H1 (cell line): Measurements from ENCODE around the gene C2orf92. TPM values are rescaled to one million over a fixed set of nuclear protein-coding genes. Genes with fewer than 3 reads are reported as not detected.

Experiments used
- CTCF ChIA-PET: fragments of 300-600 bp; sonication (Branson Sonifier 250); formaldehyde crosslinking; loops from one replicate; lab custom pipeline; 2021; ENCODE audit not compliant: partially characterized antibody; lab: Charles Lee
- POLR2A ChIA-PET: fragments of 300-600 bp; sonication (Branson Sonifier 250); formaldehyde crosslinking; loops from one replicate; lab custom pipeline; 2021; ENCODE audit warnings: inconsistent platforms; ENCODE audit not compliant: partially characterized antibody; lab: Charles Lee
- DNase-seq, 2 experiments: peaks; one replicate each; pipeline versions ENCODE4 v3.0.0 to v3.0.0-alpha.2; 2010 to 2022; ENCODE audit warnings: low spot score in 2 of 2, low read depth in 1 of 2, mixed read lengths in 1 of 2
- FAIRE-seq: peaks from 2 replicates; lab custom pipeline; 2011; peaks lifted over from hg19 to GRCh38; lab: Jason Lieb, UNC
- H2AFZ ChIP-seq: 2 replicates; pipeline ENCODE4 v1.8.1; 2012; ENCODE audit warnings: low read length, inconsistent platforms
- H2AK5ac ChIP-seq: 2 replicates; pipeline ENCODE4 v1.6.1; 2013; ENCODE audit warnings: low read depth, low read length
- H2BK120ac ChIP-seq: replicated peaks from 2 replicates; pipeline ENCODE3; 2013; ENCODE audit warnings: low read depth, low read length, inconsistent platforms
- H2BK12ac ChIP-seq: 2 replicates; pipeline ENCODE4 v1.6.1; 2013; ENCODE audit warnings: low read depth, low read length
- H2BK15ac ChIP-seq: 2 replicates; pipeline ENCODE4 v1.6.1; 2013; ENCODE audit warnings: low read length
- H2BK20ac ChIP-seq: 2 replicates; pipeline ENCODE4 v1.6.1; 2013; ENCODE audit warnings: low read length
- H2BK5ac ChIP-seq: 2 replicates; pipeline ENCODE4 v1.6.1; 2013; ENCODE audit warnings: low read depth, low read length
- H3K14ac ChIP-seq: 2 replicates; pipeline ENCODE4 v1.6.1; 2013; ENCODE audit warnings: inconsistent platforms; ENCODE audit not compliant: insufficient read length
- H3K18ac ChIP-seq: 2 replicates; pipeline ENCODE4 v1.6.1; 2013; ENCODE audit warnings: low read length; ENCODE audit errors: extremely low read depth
- H3K23ac ChIP-seq: 2 replicates; pipeline ENCODE4 v1.6.1; 2013; ENCODE audit warnings: inconsistent platforms; ENCODE audit not compliant: insufficient read length
- H3K23me2 ChIP-seq: 2 replicates; pipeline ENCODE4 v1.6.1; 2013; ENCODE audit warnings: low read depth, low read length
- H3K27ac ChIP-seq: 2 replicates; pipeline ENCODE4 v1.6.1; 2011; ENCODE audit warnings: low read depth, low read length, inconsistent platforms
- H3K27me3 ChIP-seq, 4 experiments: replicated peaks in 1 of 4; 1 replicate in 1 of 4; 2 replicates in 3 of 4; pipeline versions ENCODE4 v1.6.1 to v1.8.1; 2011 to 2013; ENCODE audit warnings: low read length in 3 of 4, mild to moderate bottlenecking in 3 of 4, inconsistent platforms in 2 of 4, mixed read lengths in 2 of 4, moderate library complexity in 1 of 4; ENCODE audit not compliant: control insufficient read depth in 3 of 4, insufficient read depth in 3 of 4; ENCODE audit errors: extremely low read depth in 1 of 4
- H3K36me3 ChIP-seq, 4 experiments: 2 replicates each; pipeline versions ENCODE4 v1.6.1 to v1.8.1; 2011 to 2013; ENCODE audit warnings: mild to moderate bottlenecking in 4 of 4, low read length in 3 of 4, moderate library complexity in 2 of 4, control low read depth in 1 of 4, inconsistent platforms in 1 of 4; ENCODE audit not compliant: insufficient read depth in 4 of 4, control insufficient read depth in 2 of 4
- H3K4ac ChIP-seq: replicated peaks from 2 replicates; pipeline ENCODE3; 2013; ENCODE audit warnings: low read length, low read depth, mixed read lengths, inconsistent platforms; ENCODE audit not compliant: insufficient read length
- H3K4me1 ChIP-seq, 4 experiments: replicated peaks in 1 of 4; 1 replicate in 1 of 4; 2 replicates in 3 of 4; pipeline versions ENCODE4 v1.6.1 to v1.8.1; 2011 to 2013; ENCODE audit warnings: low read length in 3 of 4, inconsistent platforms in 2 of 4, mixed read lengths in 1 of 4; ENCODE audit not compliant: insufficient read depth in 4 of 4, control insufficient read depth in 3 of 4
- H3K4me2 ChIP-seq, 2 experiments: 2 replicates each; pipeline versions ENCODE4 v1.6.1 to v1.8.1; 2011 to 2013; ENCODE audit warnings: low read depth in 2 of 2, low read length in 2 of 2, control low read depth in 1 of 2, inconsistent platforms in 1 of 2, mild to moderate bottlenecking in 1 of 2; ENCODE audit not compliant: insufficient read depth in 1 of 2
- H3K4me3 ChIP-seq, 4 experiments: fragments of 200-600, 300-600 bp in 1 of 4; sonication (generic), shearing (Covaris generic), sonication (Bioruptor Twin) in 1 of 4; 2 replicates each; pipeline versions ENCODE4 v1.5.1 to v1.8.1; 2011 to 2016; ENCODE audit warnings: low read length in 4 of 4, low read depth in 3 of 4, control low read depth in 2 of 4, inconsistent platforms in 2 of 4, mild to moderate bottlenecking in 2 of 4, mixed read lengths in 1 of 4, moderate library complexity in 1 of 4; ENCODE audit not compliant: insufficient read depth in 2 of 4; ENCODE audit errors: extremely low read depth in 1 of 4
- H3K56ac ChIP-seq: replicated peaks from 2 replicates; pipeline ENCODE3; 2013; ENCODE audit warnings: low read depth, mild to moderate bottlenecking, mixed read lengths, low read length, inconsistent platforms; ENCODE audit not compliant: insufficient read length
- H3K79me1 ChIP-seq: 2 replicates; pipeline ENCODE4 v1.6.1; 2013; ENCODE audit warnings: low read depth, low read length, control low read depth
- H3K79me2 ChIP-seq, 2 experiments: 2 replicates each; pipeline versions ENCODE4 v1.6.1 to v1.8.1; 2012 to 2013; ENCODE audit warnings: low read length in 2 of 2, mild to moderate bottlenecking in 2 of 2, inconsistent platforms in 1 of 2; ENCODE audit not compliant: insufficient read depth in 2 of 2, control insufficient read depth in 1 of 2
- H3K9ac ChIP-seq, 4 experiments: replicated peaks in 1 of 4; 1 replicate in 1 of 4; 2 replicates in 3 of 4; pipeline versions ENCODE4 v1.6.1 to v1.8.1; 2011 to 2013; ENCODE audit warnings: low read depth in 3 of 4, low read length in 3 of 4, control low read depth in 2 of 4, mild to moderate bottlenecking in 2 of 4, moderate library complexity in 2 of 4, inconsistent platforms in 1 of 4; ENCODE audit errors: extremely low read depth in 1 of 4
- H3K9me3 ChIP-seq, 2 experiments: 2 replicates each; pipeline versions ENCODE4 v1.6.1 to v1.8.1; 2012 to 2013; ENCODE audit warnings: mild to moderate bottlenecking in 2 of 2, moderate library complexity in 2 of 2, control low read depth in 1 of 2, inconsistent platforms in 1 of 2, low read depth in 1 of 2, low read length in 1 of 2, mixed read lengths in 1 of 2; ENCODE audit not compliant: insufficient read depth in 2 of 2
- H4K20me1 ChIP-seq, 2 experiments: replicated peaks in 1 of 2; 2 replicates each; pipeline versions ENCODE3 to v1.8.1; 2011 to 2013; ENCODE audit warnings: inconsistent platforms in 2 of 2, low read length in 2 of 2, mild to moderate bottlenecking in 1 of 2; ENCODE audit not compliant: insufficient read depth in 2 of 2, control insufficient read depth in 1 of 2
- H4K5ac ChIP-seq: 2 replicates; pipeline ENCODE4 v1.6.1; 2013; ENCODE audit warnings: low read length, low read depth, mixed read lengths, inconsistent platforms; ENCODE audit not compliant: insufficient read length
- H4K8ac ChIP-seq: 2 replicates; pipeline ENCODE4 v1.8.0; 2013; ENCODE audit warnings: mild to moderate bottlenecking, moderate library complexity, low read length, inconsistent platforms; ENCODE audit not compliant: insufficient read depth; ENCODE audit errors: extremely low read depth
- H4K91ac ChIP-seq: replicated peaks from 2 replicates; pipeline ENCODE3; 2013; ENCODE audit warnings: low read length, mixed read lengths, inconsistent platforms; ENCODE audit not compliant: insufficient read length
- CBX8 ChIP-seq: fragments of 300-800, 300-1000 bp; sonication (generic); IDR thresholded peaks from 2 replicates; pipeline ENCODE4 v1.7.1; 2016; ENCODE audit warnings: low read depth, low read length, borderline replicate concordance
- CEBPB ChIP-seq: IDR thresholded peaks from 2 replicates; pipeline ENCODE4 v1.6.1; 2012; ENCODE audit warnings: low read depth, low read length
- JUN ChIP-seq: IDR thresholded peaks from 2 replicates; pipeline ENCODE4 v1.6.1; 2011; ENCODE audit warnings: low read depth, mild to moderate bottlenecking, improper control_type of control experiment, low read length
- POU5F1 ChIP-seq: IDR thresholded peaks from 2 replicates; pipeline ENCODE4 v1.6.1; 2011; ENCODE audit warnings: low read depth, mild to moderate bottlenecking, low read length, moderate library complexity
- SP1 ChIP-seq: IDR thresholded peaks from 2 replicates; pipeline ENCODE4 v1.6.1; 2011; ENCODE audit warnings: low read depth, low read length
- SP2 ChIP-seq: IDR thresholded peaks from 2 replicates; pipeline ENCODE4 v1.6.1; 2012; ENCODE audit warnings: mild to moderate bottlenecking, low read length, inconsistent platforms
- SP4 ChIP-seq: IDR thresholded peaks from 2 replicates; pipeline ENCODE4 v1.6.1; 2012; ENCODE audit warnings: low read length, inconsistent platforms
- TCF12 ChIP-seq: IDR thresholded peaks from 2 replicates; pipeline ENCODE4 v1.6.1; 2011; ENCODE audit warnings: low read depth, mild to moderate bottlenecking, low read length
- WGBS, 2 experiments: shearing (Covaris generic) in 1 of 2; methylation state at CpG; one replicate each; pipeline versions ENCODE4 v1.1.6 to v1.1.7; 2013 to 2015; ENCODE audit warnings: low lambda C conversion rate in 2 of 2, mixed read lengths in 2 of 2, inconsistent platforms in 1 of 2, low coverage in 1 of 2, missing lambda C conversion rate in 1 of 2; ENCODE audit not compliant: insufficient replicate concordance in 2 of 2, insufficient coverage in 1 of 2, insufficient read length in 1 of 2; ENCODE audit errors: extremely low coverage in 1 of 2, missing lambda C conversion rate in 1 of 2; 5-methylcytosine and 5-hydroxymethylcytosine counted together
- polyA plus RNA-seq, 7 experiments: library from polyadenylated mRNA; depleted of rRNA in 3 of 7; stranded (reverse) in 5 of 7; unstranded in 2 of 7; fragments of >200 nt in 5 of 7; fragments of 200-250 nt in 2 of 7; gene quantifications; 1 replicate in 5 of 7; 2 replicates in 1 of 7; 4 replicates in 1 of 7; pipeline versions ENCODE4 v1.2.1 to v1.2.3, GENCODE V29; 2011 to 2013; ENCODE audit warnings: missing spikeins in 2 of 7, mixed read lengths in 2 of 7
- total RNA-seq: library from RNA; stranded (reverse); fragmentation: NEBNext Ultra II Directional; extraction: Animal tissue kit (Norgen Biotek cat#: 25700); gene quantifications from 2 replicates; pipeline ENCODE4 v1.2.1, GENCODE V29; 2021

Gene C2orf92
- total and polyA plus RNA-seq, 2 of the 8 experiments (the other 6 are each of a cell fraction or from before 2014, with no cell fraction given): 2.3 to 3.7 TPM

GRCh38 chr2:97673915-97674283 lies 4.4 kb downstream of the C2orf92 start:
- H3K79me2 ChIP-seq: no peaks in the 10 kb centered on the region
- H3K79me1 ChIP-seq: no peaks in the 10 kb centered on the region
- H2BK20ac ChIP-seq: no peak overlapping the region
- H4K8ac ChIP-seq: no peak overlapping the region
- H3K27me3 ChIP-seq: no peaks in the 10 kb centered on the region
- H4K20me1 ChIP-seq: no peaks in the 10 kb centered on the region
- H2AFZ ChIP-seq: no peak overlapping the region
- no peak overlapping the region for H3K56ac ChIP-seq
- ChIA-PET POLR2A (no interaction called here), CTCF (interaction anchor here (1.0 to 2.3 kb wide), 6 partner anchors 10 to 668 kb away, joined by 3 to 16 read pairs (median 7); partner anchors contain the start of gene ACTR1B)
- H2BK120ac ChIP-seq: no peak overlapping the region
- no peak overlapping the region for H3K18ac ChIP-seq
- no peak overlapping the region for H4K5ac ChIP-seq
- H3K4ac ChIP-seq: no peak overlapping the region
- no peak overlapping the region for H2BK15ac ChIP-seq
- no peaks in the 10 kb centered on the region for H3K23me2 ChIP-seq
- no peak overlapping the region for H2BK5ac ChIP-seq
- WGBS, 2 experiments: 91% methylated on average over 8 of the region's 8 CpGs; no CpG with 5 or more reads in 1 of the 2 experiments
- H3K14ac ChIP-seq: no peak overlapping the region
- no peaks in the 10 kb centered on the region for H3K36me3 ChIP-seq
- no peak overlapping the region for H3K9ac ChIP-seq
- DNase-seq (no peak), FAIRE-seq (no peak)
- no peaks in the 10 kb centered on the region for H3K9me3 ChIP-seq
- H2AK5ac ChIP-seq: no peak overlapping the region
- H3K4me1 ChIP-seq: 0 out of 7 replicates have a peak, but pooled peaks cover 0 to 3% (median under 1%) of the 10 kb centered on the region in 4 experiments
- no peak overlapping the region for H2BK12ac ChIP-seq
- no peak overlapping the region for H3K23ac ChIP-seq
- no peak overlapping the region for H3K4me2 ChIP-seq
- no peak overlapping the region for H4K91ac ChIP-seq
- H3K27ac ChIP-seq: no peak overlapping the region
- no peak overlapping the region for H3K4me3 ChIP-seq
- no peak for TF ChIP-seq JUN
- no peak for TF ChIP-seq SP2
- TF ChIP-seq CEBPB: no peak
- no peak for TF ChIP-seq SP1
- TF ChIP-seq CBX8: no peak
- no peak for TF ChIP-seq TCF12
- TF ChIP-seq SP4: no peak
- TF ChIP-seq POU5F1: no peak
